HepG2 (cell line): ENCODE data around the gene HYLS1. TPM values are rescaled to one million over a fixed set of nuclear protein-coding genes. Genes with fewer than 3 reads are reported as not detected.

Experiments used
- ATAC-seq: fragments of 200-7000 bp; cut with Tn5 transposase; 3 replicates; pipeline ENCODE4 v1.9.1; 2020; ENCODE audit warnings: mild to moderate bottlenecking, moderate library complexity
- BruUV-seq: library from RNA; stranded (reverse); fragments of 400-500 nt; replicated peaks from 2 replicates; lab custom pipeline; 2021; lab: Mats Ljungman, UMichigan
- CTCF ChIA-PET: fragments of 300-600 bp; formaldehyde crosslinking; extraction: SDS; loops from one replicate; lab custom pipeline; 2021; ENCODE audit warnings: low total read pairs, inconsistent platforms, low intra/inter-chr PET ratio; lab: Yijun Ruan, JAX
- POLR2A ChIA-PET: fragments of 350-600 bp; sonication (Branson Sonifier 250); formaldehyde crosslinking; loops from one replicate; lab custom pipeline; 2020; ENCODE audit warnings: antibody characterized with exemption, inconsistent platforms; lab: Yijun Ruan, JAX
- DNase-seq: peaks from one replicate; pipeline ENCODE4 v3.0.0-alpha.2; 2015; ENCODE audit warnings: low spot score
- FAIRE-seq: peaks from 3 replicates; lab custom pipeline; 2011; peaks lifted over from hg19 to GRCh38; lab: Jason Lieb, UNC
- H2AFZ ChIP-seq: one replicate; pipeline ENCODE4 v1.6.1; 2011; ENCODE audit warnings: low read length, inconsistent platforms
- H3K27ac ChIP-seq: fragments of 300-600 bp; 3 replicates; pipeline ENCODE4 v1.8.0; 2011; ENCODE audit warnings: mixed run types, mild to moderate bottlenecking, mixed read lengths, low read length, inconsistent platforms; ENCODE audit not compliant: insufficient read depth; ENCODE audit errors: extremely low read length
- H3K27me3 ChIP-seq, 2 experiments: fragments of 200-600 bp in 1 of 2; 2 replicates in 1 of 2; 3 replicates in 1 of 2; pipeline versions ENCODE4 v1.6.0 to v1.8.0; 2011; ENCODE audit warnings: low read length in 2 of 2, mild to moderate bottlenecking in 2 of 2, moderate library complexity in 2 of 2, inconsistent platforms in 1 of 2; ENCODE audit not compliant: insufficient read depth in 2 of 2, control insufficient read depth in 1 of 2
- H3K36me3 ChIP-seq, 2 experiments: fragments of 200-600 bp in 1 of 2; replicated peaks in 1 of 2; 2 replicates in 1 of 2; 3 replicates in 1 of 2; pipeline versions ENCODE4 v1.5.1 to v1.8.0; 2011; ENCODE audit warnings: low read length in 2 of 2, inconsistent platforms in 1 of 2; ENCODE audit not compliant: insufficient read depth in 2 of 2, control insufficient read depth in 1 of 2
- H3K4me1 ChIP-seq: 2 replicates; pipeline ENCODE4 v1.5.1; 2012; ENCODE audit warnings: low read length, inconsistent platforms; ENCODE audit not compliant: insufficient read depth
- H3K4me2 ChIP-seq: 2 replicates; pipeline ENCODE4 v1.6.0; 2011; ENCODE audit warnings: low read depth, low read length, inconsistent platforms
- H3K4me3 ChIP-seq, 3 experiments: fragments of 200-600 bp in 1 of 3; sonication (generic), shearing (Covaris generic) in 1 of 3; replicated peaks in 1 of 3; 2 replicates each; pipeline ENCODE4 v1.5.1; 2011 to 2016; ENCODE audit warnings: low read length in 3 of 3, inconsistent platforms in 2 of 3, low read depth in 2 of 3, mild to moderate bottlenecking in 2 of 3, control low read depth in 1 of 3, mixed read lengths in 1 of 3; ENCODE audit not compliant: insufficient read depth in 1 of 3
- H3K79me2 ChIP-seq: one replicate; pipeline ENCODE4 v1.6.1; 2011; ENCODE audit warnings: low read length, inconsistent platforms; ENCODE audit not compliant: insufficient read depth
- H3K9ac ChIP-seq: 2 replicates; pipeline ENCODE4 v1.6.0; 2011; ENCODE audit warnings: mild to moderate bottlenecking, low read depth, low read length, inconsistent platforms; ENCODE audit not compliant: insufficient read depth
- H3K9me3 ChIP-seq: 2 replicates; pipeline ENCODE4 v1.5.1; 2012; ENCODE audit warnings: mild to moderate bottlenecking, low read length
- H4K20me1 ChIP-seq: 2 replicates; pipeline ENCODE4 v1.6.0; 2011; ENCODE audit warnings: inconsistent platforms, mild to moderate bottlenecking, low read length, moderate library complexity; ENCODE audit not compliant: insufficient read depth
- ATF7 ChIP-seq, 2 experiments: fragments of 450-650 bp in 1 of 2; sonication (generic) in 1 of 2; formaldehyde crosslinking in 1 of 2; IDR thresholded peaks; 2 replicates each; pipeline versions ENCODE4 v1.4.0 to v1.6.1; 2016 to 2020; ENCODE audit warnings: antibody characterized with exemption in 1 of 2, mild to moderate bottlenecking in 1 of 2, missing genetic modification reagents in 1 of 2
- MEF2D ChIP-seq: sonication (generic); formaldehyde crosslinking; IDR thresholded peaks from 2 replicates; pipeline ENCODE4 v1.5.1; 2020; ENCODE audit warnings: mild to moderate bottlenecking, missing genetic modification reagents
- SAFB2 ChIP-seq: sonication (generic); formaldehyde crosslinking; IDR thresholded peaks from 2 replicates; pipeline ENCODE4 v1.5.1; 2020; ENCODE audit warnings: missing genetic modification reagents, low read depth, mild to moderate bottlenecking, borderline replicate concordance
- STAT5B ChIP-seq: sonication (generic); formaldehyde crosslinking; IDR thresholded peaks from 2 replicates; pipeline ENCODE4 v1.4.0; 2020; ENCODE audit warnings: missing genetic modification reagents
- ZBTB39 ChIP-seq: sonication (generic); formaldehyde crosslinking; IDR thresholded peaks from 2 replicates; pipeline ENCODE4 v1.5.0; 2020; ENCODE audit warnings: missing genetic modification reagents
- ZNF772 ChIP-seq: sonication (generic); formaldehyde crosslinking; IDR thresholded peaks from 2 replicates; pipeline ENCODE4 v1.5.0; 2020; ENCODE audit warnings: mild to moderate bottlenecking, missing genetic modification reagents
- WGBS: methylation state at CpG from one replicate; pipeline ENCODE4 v1.1.6; 2017; ENCODE audit warnings: low lambda C conversion rate; 5-methylcytosine and 5-hydroxymethylcytosine counted together
- in situ Hi-C: cut with HindIII; loops from 2 replicates; pipeline ENCODE4 v1.10.0; 2017; ENCODE audit warnings: low pct_unique_long_range_greater_than_20kb; ENCODE audit not compliant: extremely low pct_ligation_motif_present
- intact Hi-C: fragments of 100-400 bp; cut with micrococcal nuclease; formaldehyde crosslinking; loops from one replicate; pipeline ENCODE4 v1.10.0; 2022; ENCODE audit not compliant: unreplicated experiment
- polyA plus RNA-seq, 8 experiments: library from polyadenylated mRNA; depleted of rRNA in 3 of 8; stranded (reverse) in 7 of 8; unstranded in 1 of 8; fragments of >200 nt; fragmentation: Illumina TruSeq in 4 of 8; extraction: Trizol in 4 of 8; gene quantifications; 2 replicates each; pipeline versions ENCODE4 v1.2.1 to v1.2.3, GENCODE V29; 2011 to 2016; ENCODE audit warnings: low read depth in 4 of 8, missing spikeins in 1 of 8, mixed read lengths in 1 of 8; ENCODE audit not compliant: insufficient read depth in 1 of 8
- total RNA-seq, 5 experiments: library from RNA; depleted of rRNA; stranded (reverse); fragments of >200 nt; fragmentation: Illumina TruSeq; extraction: Trizol; gene quantifications; 2 replicates each; pipeline ENCODE4 v1.2.3, GENCODE V29; 2016; ENCODE audit warnings: low read depth in 1 of 5
- TF ChIP-seq, protein P1 (sequence below): sonication (generic); formaldehyde crosslinking; IDR thresholded peaks from 2 replicates; pipeline ENCODE4 v1.5.0; 2020; ENCODE audit warnings: mild to moderate bottlenecking, missing genetic modification reagents
- TF ChIP-seq, protein P2 (sequence below): sonication (generic); formaldehyde crosslinking; IDR thresholded peaks from 2 replicates; pipeline ENCODE4 v1.4.0; 2020; ENCODE audit warnings: missing genetic modification reagents

HYLS1 gene
- total and polyA plus RNA-seq, 2 of the 13 experiments (the other 11 are each of a cell fraction or from before 2014, with no cell fraction given) = 1.3 to 3.8 TPM

DNA sequence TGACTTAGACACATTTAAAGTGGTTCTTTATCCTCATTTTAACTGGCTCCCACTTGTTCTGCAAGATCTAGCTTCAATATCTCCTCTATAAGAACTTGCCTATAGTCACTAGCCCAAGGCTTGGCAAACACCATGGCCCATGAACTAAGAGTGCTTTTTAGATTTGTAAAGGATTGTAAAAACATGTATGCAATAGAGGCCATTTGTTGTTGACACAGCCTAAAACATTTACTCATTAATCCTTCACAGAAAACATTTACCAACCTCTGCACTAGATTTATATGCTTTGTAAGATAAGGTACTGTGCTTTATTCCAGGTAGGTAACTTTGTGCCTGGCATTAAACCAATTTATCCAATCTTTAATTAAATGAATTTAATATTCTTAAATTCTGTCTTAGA is 5.5 kb downstream of the HYLS1 start (continued):
- TF ChIP-seq, protein P1, sequence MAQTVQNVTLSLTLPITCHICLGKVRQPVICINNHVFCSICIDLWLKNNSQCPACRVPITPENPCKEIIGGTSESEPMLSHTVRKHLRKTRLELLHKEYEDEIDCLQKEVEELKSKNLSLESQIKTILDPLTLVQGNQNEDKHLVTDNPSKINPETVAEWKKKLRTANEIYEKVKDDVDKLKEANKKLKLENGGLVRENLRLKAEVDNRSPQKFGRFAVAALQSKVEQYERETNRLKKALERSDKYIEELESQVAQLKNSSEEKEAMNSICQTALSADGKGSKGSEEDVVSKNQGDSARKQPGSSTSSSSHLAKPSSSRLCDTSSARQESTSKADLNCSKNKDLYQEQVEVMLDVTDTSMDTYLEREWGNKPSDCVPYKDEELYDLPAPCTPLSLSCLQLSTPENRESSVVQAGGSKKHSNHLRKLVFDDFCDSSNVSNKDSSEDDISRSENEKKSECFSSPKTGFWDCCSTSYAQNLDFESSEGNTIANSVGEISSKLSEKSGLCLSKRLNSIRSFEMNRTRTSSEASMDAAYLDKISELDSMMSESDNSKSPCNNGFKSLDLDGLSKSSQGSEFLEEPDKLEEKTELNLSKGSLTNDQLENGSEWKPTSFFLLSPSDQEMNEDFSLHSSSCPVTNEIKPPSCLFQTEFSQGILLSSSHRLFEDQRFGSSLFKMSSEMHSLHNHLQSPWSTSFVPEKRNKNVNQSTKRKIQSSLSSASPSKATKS (CRISPR knock-in tag) = no peak
- no peak for TF ChIP-seq ZNF772

DNA sequence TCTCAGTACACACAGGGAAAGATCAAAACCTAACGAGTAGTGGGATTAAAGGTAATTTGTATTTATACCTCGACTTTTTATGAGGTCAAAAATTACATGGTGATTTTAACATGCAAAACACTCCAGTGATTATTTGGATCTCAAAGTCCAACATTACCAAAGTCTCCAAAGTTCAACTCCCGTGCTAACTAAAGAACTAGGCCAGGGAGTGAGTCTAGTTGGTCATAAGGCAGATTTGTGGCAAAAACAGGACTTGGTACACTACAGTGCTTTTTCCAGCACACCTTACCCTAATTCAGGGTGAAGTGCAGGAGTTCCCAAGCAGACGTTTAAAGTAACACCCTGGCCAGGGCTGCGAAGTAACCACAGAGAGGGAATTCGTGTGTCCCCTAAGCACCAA is 14.4 kb downstream of the HYLS1 start:
- Histone ChIP-seq H3K79me2 (peaks cover 11% of the 10 kb centered on the region), H3K4me1 (peaks cover 13% of the 10 kb centered on the region), H3K9me3 (no peaks in the 10 kb centered on the region), H3K36me3 (no peaks in the 10 kb centered on the region; a peak in 1 of 5 replicates), H2AFZ (no peak overlapping the region), H3K27me3 (no peaks in the 10 kb centered on the region; a peak in 1 of 5 replicates), H4K20me1 (no peaks in the 10 kb centered on the region), H3K4me2 (peak overlapping the region; percentile 83), H3K9ac (peak overlapping the region; percentile 81), H3K27ac (no peak overlapping the region), H3K4me3 (peak overlapping the region; percentile 31 to 76 (median 75); a peak in 3 of 6 replicates)
- in situ Hi-C loops (no loop called here), intact Hi-C loops (no loop called here)
- no peak for ATAC-seq
- FAIRE-seq = no peak
- POLR2A ChIA-PET = no interaction called here
- DNase-seq = no peak
- WGBS = 46% methylated on average over 4 of the region's 6 CpGs
- CTCF ChIA-PET = no interaction called here
- BruUV-seq = no TSS peak
- TF ChIP-seq, protein P2, sequence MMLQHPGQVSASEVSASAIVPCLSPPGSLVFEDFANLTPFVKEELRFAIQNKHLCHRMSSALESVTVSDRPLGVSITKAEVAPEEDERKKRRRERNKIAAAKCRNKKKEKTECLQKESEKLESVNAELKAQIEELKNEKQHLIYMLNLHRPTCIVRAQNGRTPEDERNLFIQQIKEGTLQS (CRISPR knock-in tag) = no peak
- TF ChIP-seq SAFB2 (no peak), ATF7 (IDR thresholded peaks at IDR 0.05) (no peak), ATF7 (CRISPR knock-in tag; IDR thresholded peaks at IDR 0.05) (no peak), STAT5B (CRISPR knock-in tag) (no peak), MEF2D (CRISPR knock-in tag) (no peak), ZBTB39 (no peak)
